Activated T-cell treated with anti-CD3 and anti-CD28 coated beads, Interleukin-2, amount 50 U/mL, for 24 hours (primary cell): ENCODE results near the gene ANKS1A.

ENCODE experiments used
- DNase-seq: peaks from one replicate; pipeline ENCODE4 v3.0.0-alpha.2; 2020
- H3K27ac Mint-ChIP-seq: 2 replicates; pipeline ENCODE4 v1.8.0; 2020; ENCODE audit warnings: mild to moderate bottlenecking, mixed read lengths
- H3K27me3 Mint-ChIP-seq: 2 replicates; pipeline ENCODE4 v1.8.0; 2020; ENCODE audit warnings: mixed read lengths
- H3K36me3 Mint-ChIP-seq: 2 replicates; pipeline ENCODE4 v1.8.0; 2020; ENCODE audit warnings: low read depth, mixed read lengths
- H3K4me1 Mint-ChIP-seq: 2 replicates; pipeline ENCODE4 v1.8.0; 2020; ENCODE audit warnings: low read depth, mixed read lengths
- H3K4me3 Mint-ChIP-seq: 2 replicates; pipeline ENCODE4 v1.8.0; 2020; ENCODE audit warnings: mild to moderate bottlenecking, moderate library complexity, mixed read lengths
- H3K9me3 Mint-ChIP-seq: 2 replicates; pipeline ENCODE4 v1.8.0; 2020; ENCODE audit warnings: mixed read lengths

The ANKS1A gene

DNA sequence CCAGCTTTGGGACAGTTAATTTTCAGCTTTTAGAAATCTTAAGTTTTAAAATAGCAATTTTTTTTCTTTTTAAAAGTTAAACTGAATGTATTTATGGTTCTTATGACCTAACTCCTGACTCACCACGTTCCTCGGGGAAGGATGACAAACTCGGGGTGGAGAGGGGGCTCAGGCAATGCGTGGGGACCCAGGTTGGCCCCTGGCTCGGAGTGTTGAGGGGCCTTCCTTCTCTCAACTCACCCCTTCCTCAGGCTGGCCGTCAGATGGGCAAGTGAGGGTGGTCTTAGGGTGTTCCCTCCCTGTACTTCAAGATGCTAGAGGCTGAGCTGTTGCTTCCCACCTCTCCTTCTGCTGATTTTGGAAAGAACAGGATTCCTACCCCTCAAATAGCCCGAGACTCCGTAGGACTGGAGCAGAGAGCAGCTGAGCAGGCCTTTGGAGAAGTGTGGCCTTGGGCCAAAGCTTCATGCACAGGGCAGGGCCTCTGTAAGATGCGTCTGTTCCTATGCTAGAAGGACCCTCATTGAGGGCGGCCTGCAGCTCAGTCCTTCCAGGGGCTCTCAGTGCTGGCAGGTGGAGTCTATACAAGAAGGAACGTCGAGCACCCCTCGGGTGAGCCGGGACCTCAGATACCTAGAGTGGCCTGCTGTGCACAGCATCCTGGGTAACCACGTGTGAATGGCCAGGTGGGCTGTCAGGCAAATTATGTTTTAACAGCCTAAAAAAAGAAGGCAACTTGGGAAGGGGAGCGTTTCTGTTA lies 172.8 kb downstream of the ANKS1A start:
- Mint-ChIP-seq H3K36me3 (peaks cover 34% of the 10 kb centered on the region), H3K27me3 (no peaks in the 10 kb centered on the region), H3K4me3 (no peak overlapping the region), H3K4me1 (peaks cover 3% of the 10 kb centered on the region), H3K9me3 (no peaks in the 10 kb centered on the region), H3K27ac (no peak overlapping the region)
- DNase-seq = no peak

DNA sequence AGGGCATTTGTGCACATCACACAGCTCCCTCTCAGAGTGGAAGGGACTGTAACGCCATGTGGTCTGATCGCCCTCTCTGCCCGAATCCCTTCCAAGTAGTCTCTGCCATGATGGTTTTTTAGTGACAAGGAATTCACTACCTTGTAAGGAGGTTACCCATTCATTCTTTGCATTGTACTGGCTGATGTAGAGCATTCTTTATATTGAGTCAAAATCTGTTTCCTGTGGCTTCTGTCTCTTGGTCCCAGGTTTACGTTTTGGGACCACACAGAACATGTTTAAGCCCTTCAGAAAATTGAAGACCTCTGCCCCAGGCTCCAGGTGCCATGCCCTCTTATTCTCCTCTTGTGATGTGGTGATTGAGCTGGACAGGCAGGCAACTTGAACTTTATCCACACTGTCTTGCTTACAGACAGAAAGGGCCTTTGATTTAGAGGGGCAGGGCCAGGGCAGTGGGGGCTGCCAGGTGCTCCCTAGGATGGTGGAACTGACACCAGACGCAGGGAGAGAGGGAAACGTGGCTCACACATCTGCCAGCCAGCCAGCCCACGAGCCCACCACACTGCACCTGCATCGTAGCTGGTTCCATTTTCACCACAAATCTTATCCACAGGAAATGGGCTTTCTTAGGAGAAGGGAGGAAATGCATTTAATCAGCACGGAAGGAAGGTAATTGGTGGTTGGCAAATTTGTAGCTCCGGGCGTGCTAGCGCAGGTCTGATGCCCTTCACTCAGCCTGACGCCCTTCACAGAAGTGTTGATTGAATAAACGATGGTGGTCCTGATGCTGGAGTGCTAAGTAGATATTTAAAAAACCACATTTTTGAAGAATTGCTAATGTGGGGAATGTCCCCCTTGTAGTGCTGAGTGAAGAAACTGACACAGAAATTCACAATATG lies 173.9 kb downstream of the ANKS1A start:
- Mint-ChIP-seq H3K4me3 (no peak overlapping the region), H3K4me1 (peaks cover 3% of the 10 kb centered on the region), H3K36me3 (peaks cover 33% of the 10 kb centered on the region), H3K9me3 (no peaks in the 10 kb centered on the region), H3K27ac (no peak overlapping the region), H3K27me3 (no peaks in the 10 kb centered on the region)
- DNase-seq = no peak

DNA sequence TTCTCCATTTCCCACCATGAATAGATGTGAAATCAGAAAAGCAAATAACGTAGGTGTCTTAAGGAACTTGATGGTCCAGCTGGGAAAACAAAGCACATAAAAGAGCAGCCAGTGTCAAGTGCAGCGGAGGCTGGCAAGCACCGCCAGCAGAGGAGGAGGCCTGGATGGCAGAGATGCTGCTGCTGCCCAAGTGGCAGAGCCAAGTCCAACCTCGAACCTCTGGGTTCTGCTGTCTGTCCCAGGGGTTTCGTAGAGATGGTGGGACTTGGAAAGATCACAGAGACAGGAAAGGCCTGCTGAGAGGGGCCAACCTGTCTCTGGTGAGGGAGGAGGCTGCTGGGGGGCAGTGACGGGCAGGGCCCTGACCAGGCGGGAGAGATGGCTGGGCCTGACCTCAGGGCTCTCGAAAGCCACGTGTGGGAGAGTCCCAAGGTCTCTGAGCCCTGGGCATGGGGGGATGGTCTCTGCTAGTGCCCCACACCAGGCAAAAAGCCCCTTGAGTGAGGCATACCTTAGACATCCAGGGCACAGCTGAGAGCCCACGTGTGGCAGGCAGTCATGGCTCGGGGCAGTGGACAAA lies 174.7 kb downstream of the ANKS1A start:
- Mint-ChIP-seq H3K4me3 (no peak overlapping the region), H3K4me1 (peaks cover under 1% of the 10 kb centered on the region), H3K27ac (no peak overlapping the region), H3K9me3 (no peaks in the 10 kb centered on the region), H3K27me3 (no peaks in the 10 kb centered on the region), H3K36me3 (peaks cover 30% of the 10 kb centered on the region)
- DNase-seq = no peak

DNA sequence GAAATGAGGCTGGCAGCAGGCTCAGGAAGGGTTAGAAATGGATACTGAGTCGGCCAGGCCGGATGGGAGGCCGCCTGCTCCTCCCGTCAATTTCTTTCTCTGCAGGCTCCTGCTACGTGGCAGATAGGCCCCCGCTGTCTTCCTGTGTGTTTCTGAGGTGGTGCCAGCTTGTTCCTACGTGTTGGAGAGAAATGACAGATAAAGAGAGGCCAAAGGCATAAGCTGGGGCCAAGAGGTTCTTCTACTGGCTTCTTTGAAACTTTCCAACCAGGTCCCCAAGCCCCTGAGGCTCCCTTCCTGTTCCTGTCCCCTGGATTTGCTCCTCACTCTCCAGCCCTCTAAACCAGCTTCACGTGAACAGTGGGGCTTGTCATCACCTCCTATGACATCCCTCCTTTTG lies 175.2 kb downstream of the ANKS1A start:
- peaks cover 29% of the 10 kb centered on the region for H3K36me3 Mint-ChIP-seq
- H3K9me3 Mint-ChIP-seq = no peaks in the 10 kb centered on the region
- no peak overlapping the region for H3K4me3 Mint-ChIP-seq
- no peaks in the 10 kb centered on the region for H3K4me1 Mint-ChIP-seq
- H3K27ac Mint-ChIP-seq = no peak overlapping the region
- no peaks in the 10 kb centered on the region for H3K27me3 Mint-ChIP-seq
- DNase-seq = no peak

DNA sequence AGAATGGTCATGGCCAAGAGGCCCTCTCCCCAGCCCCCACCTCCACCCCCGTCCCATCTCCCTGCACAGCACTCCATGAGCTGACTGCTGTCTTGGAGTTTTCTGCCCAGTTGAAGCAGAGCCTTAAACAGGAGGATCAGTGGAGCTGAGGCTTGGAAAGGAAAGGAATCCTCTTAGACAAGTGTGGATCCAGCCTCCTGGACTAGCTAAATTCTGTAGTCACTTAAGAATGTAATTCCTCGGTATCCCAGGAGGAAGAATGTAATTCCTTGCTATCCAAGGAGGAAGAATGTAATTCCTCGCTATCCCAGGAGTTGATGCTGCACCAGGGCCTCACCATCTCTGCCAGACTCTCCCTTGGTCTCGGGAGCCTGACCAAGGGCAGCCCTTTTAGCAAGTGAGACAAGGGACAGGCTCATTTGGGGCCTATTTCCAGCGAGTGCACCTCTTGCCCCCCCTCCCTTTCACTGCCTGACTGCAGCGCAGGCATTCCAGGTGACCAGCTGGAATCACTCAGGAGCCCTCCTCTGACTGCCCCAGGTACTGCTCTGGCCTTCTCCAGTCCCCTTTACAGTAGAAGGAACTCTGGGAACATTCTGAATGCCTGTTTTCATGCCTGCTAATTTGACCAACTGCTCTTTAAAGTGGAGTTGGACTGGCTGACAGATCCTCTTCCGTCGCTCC lies 175.8 kb downstream of the ANKS1A start:
- peaks cover 23% of the 10 kb centered on the region for H3K36me3 Mint-ChIP-seq
- no peak for DNase-seq
- no peaks in the 10 kb centered on the region for H3K4me1 Mint-ChIP-seq
- H3K4me3 Mint-ChIP-seq = no peak overlapping the region
- H3K27ac Mint-ChIP-seq = no peak overlapping the region
- H3K9me3 Mint-ChIP-seq = no peaks in the 10 kb centered on the region
- no peaks in the 10 kb centered on the region for H3K27me3 Mint-ChIP-seq

DNA sequence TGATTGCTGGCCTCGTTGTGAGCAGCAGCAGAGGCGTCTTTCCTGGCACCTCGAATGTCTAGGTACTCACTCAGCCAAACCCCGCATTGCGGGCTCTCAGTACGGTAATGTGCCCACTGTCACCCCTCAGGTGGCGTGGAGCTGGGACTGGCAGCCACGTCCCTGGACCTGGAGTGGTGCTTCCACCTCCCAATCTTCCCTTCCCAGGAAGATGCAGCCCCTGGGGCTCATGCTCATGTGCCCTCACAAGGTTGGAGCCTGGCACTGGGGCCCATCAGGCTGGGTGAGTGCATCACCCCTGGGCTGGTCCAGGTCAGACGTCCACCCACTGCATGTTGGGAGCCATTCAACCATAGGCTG lies 176.4 kb downstream of the ANKS1A start:
- H3K9me3 Mint-ChIP-seq = no peaks in the 10 kb centered on the region

DNA sequence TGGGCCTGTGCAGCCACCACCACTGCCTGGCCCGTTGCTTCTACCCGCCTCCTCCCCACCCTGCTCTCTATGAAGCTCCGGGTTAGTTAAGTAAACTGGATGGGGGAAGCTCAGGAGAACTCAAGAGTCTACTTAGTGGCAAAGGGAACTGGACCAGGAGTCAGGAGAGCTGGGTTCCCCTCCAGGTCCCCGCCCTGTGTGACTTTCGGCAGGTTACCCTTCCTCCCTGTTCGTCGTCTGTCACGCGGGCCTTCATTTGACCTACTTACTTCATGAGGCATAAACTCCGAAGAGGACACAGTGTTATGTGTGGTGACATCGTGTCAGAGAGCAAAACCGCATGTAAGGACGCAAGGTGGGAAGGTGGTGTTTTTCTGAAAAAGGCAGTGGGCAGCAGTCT lies 176.8 kb downstream of the ANKS1A start:
- Mint-ChIP-seq H3K4me1 (no peaks in the 10 kb centered on the region), H3K27ac (no peak overlapping the region), H3K27me3 (no peaks in the 10 kb centered on the region), H3K4me3 (no peak overlapping the region), H3K9me3 (no peaks in the 10 kb centered on the region), H3K36me3 (peaks cover 22% of the 10 kb centered on the region)
- DNase-seq = no peak

More for the DNA sequence above, 176.4 kb downstream of the ANKS1A start:
- Mint-ChIP-seq H3K4me1 (no peaks in the 10 kb centered on the region), H3K36me3 (peaks cover 23% of the 10 kb centered on the region), H3K27me3 (no peaks in the 10 kb centered on the region), H3K27ac (no peak overlapping the region), H3K4me3 (no peak overlapping the region)
- DNase-seq = no peak

DNA sequence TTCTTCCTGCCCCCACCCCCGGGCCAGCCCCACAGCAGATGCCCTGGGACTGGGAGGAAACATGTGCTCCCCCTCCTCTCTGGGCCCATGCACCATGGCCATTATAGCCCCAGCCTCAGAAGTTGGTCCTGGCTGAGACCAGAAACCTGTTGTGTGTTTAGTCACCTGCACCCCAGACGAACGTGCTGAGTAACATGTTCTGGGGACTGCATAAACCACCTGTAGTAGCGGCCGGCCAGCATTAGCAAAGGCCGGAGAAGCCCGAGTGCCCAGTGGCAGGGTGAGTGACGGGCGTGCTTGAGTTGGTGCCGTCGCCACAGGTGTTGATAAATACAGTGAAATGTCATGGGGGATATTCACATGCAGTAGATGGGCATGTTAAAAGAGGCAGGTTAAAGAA lies 178.2 kb downstream of the ANKS1A start:
- no peaks in the 10 kb centered on the region for H3K27me3 Mint-ChIP-seq
- H3K4me1 Mint-ChIP-seq = no peaks in the 10 kb centered on the region
- no peaks in the 10 kb centered on the region for H3K9me3 Mint-ChIP-seq
- no peak overlapping the region for H3K27ac Mint-ChIP-seq
- H3K4me3 Mint-ChIP-seq = no peak overlapping the region
- H3K36me3 Mint-ChIP-seq = peaks cover 15% of the 10 kb centered on the region
- DNase-seq = no peak

DNA sequence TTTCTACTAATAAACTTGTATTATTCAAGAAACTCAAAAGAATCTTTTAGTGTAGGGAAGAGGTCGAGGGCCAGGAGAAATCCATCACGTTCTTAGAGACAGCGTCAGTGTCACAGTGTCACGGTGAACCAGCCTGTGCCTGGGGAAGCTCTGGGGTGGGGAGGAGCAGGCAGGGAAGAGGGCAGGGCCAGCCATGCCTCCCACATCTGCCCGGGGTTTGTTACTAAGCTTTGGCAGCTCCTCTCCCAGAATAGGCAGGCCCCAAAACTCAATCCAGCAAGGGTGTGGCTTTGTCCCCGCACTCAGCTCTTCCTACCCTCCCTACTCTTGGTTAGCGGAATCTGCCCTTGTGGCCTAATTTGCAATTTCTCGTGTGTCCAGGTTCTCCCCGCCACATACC lies 179.2 kb downstream of the ANKS1A start:
- Mint-ChIP-seq H3K36me3 (peaks cover 17% of the 10 kb centered on the region), H3K27ac (no peak overlapping the region), H3K27me3 (no peaks in the 10 kb centered on the region), H3K4me3 (no peak overlapping the region), H3K9me3 (no peaks in the 10 kb centered on the region), H3K4me1 (no peaks in the 10 kb centered on the region)
- no peak for DNase-seq

DNA sequence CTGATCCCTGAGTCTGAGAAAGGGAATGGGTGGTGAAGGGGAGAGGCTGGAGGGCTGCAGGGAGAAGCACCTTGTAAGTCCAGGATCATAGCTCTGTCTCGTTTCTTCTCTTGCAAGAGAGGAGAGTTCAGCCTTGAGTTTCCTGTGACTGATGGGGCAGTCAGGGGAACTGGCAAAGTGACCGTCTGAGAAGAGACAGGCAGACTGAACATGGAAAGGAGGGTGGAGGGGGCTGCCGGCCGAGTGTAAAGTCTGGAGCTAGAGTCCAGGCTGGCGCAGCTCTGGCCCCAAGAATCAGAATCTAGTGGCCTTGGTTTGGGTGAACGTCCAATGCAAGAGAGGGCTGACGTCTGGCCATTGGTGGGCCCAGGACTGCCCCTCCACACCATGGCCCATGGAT lies 179.6 kb downstream of the ANKS1A start:
- Mint-ChIP-seq H3K27me3 (no peaks in the 10 kb centered on the region), H3K27ac (peak overlapping the region; percentile 7), H3K4me3 (no peak overlapping the region), H3K9me3 (no peaks in the 10 kb centered on the region), H3K36me3 (peaks cover 13% of the 10 kb centered on the region), H3K4me1 (no peaks in the 10 kb centered on the region)
- no peak for DNase-seq

DNA sequence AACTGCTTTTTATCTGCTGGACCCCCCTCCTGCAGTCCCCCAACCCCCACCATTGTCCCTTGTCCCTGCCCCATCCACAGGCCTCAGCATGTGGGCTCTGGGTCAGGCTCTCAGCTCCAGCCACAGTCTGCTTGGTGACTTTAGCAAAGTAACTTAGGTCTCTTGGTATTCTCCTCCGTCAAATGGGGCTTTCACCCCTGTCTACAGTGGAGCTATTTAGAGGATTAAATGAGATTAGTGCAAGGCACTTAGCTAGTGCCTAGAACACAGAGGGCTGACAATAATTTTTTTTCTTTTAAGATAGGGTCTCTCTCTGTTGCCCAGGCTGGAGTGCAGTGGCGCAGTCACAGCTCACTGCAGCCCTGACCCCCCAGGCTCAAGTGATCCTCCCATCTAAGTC lies 180.2 kb downstream of the ANKS1A start:
- Mint-ChIP-seq H3K4me1 (no peaks in the 10 kb centered on the region), H3K27me3 (no peaks in the 10 kb centered on the region), H3K4me3 (no peak overlapping the region), H3K27ac (no peak overlapping the region), H3K36me3 (peaks cover 15% of the 10 kb centered on the region), H3K9me3 (no peaks in the 10 kb centered on the region)
- no peak for DNase-seq

DNA sequence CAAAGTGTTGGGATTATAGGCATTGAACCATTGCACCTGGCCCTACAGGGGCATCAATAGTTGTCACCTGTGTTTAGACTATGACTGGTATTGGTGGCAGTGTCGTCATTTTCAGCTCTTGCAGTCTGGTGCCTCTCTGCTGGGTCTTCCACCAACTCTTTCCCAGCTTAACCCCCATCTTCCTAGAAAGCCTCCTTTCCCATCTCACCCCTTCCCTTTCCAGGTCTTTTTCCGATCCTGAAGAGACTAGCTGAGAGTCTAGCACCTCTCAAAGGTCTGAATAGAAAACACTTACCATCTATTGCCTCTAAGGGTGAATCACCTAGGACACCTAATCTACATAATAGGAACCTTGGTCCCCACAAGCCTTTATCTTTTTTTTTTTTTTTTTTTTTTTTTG lies 181.1 kb downstream of the ANKS1A start:
- H3K4me3 Mint-ChIP-seq = no peak overlapping the region
- H3K27ac Mint-ChIP-seq = no peak overlapping the region
- no peak for DNase-seq
- H3K36me3 Mint-ChIP-seq = peaks cover 17% of the 10 kb centered on the region
- H3K27me3 Mint-ChIP-seq = no peaks in the 10 kb centered on the region
- H3K4me1 Mint-ChIP-seq = no peaks in the 10 kb centered on the region
- no peaks in the 10 kb centered on the region for H3K9me3 Mint-ChIP-seq

DNA sequence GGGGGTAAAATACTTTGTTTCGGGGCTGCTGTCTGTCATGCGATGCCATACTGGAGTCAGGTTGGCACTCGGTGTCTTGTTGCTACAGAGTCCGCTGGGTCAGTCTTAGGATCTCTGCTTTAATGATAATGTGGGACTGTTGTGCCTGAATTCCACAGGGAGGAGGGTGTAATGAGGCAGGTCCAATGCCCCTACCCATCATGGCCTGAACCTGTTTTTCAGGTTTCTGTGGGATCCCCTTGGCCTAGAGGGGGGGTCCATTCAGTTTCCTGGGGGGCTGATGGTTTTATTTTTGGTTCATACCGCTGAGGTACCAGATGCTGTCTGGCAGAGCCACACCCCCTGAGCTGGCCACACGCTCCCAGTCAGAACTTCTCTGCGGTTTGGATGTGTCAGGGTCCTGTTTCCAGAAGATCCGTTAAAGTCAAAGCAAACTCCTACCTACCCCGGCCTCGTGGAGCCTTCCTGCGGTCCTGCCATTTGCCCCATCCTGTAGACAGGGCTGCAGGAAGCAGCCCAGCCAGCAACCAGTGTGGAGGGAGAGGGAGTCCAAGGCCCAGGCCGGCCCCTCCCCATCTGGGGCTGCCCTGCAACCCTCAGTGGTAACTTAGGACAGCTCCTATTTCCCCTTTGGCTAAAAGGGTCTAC lies 182.4 kb downstream of the ANKS1A start:
- no peaks in the 10 kb centered on the region for H3K27me3 Mint-ChIP-seq
- H3K4me3 Mint-ChIP-seq = no peak overlapping the region
- no peaks in the 10 kb centered on the region for H3K4me1 Mint-ChIP-seq
- peaks cover 17% of the 10 kb centered on the region for H3K36me3 Mint-ChIP-seq
- no peaks in the 10 kb centered on the region for H3K9me3 Mint-ChIP-seq
- DNase-seq = no peak
- no peak overlapping the region for H3K27ac Mint-ChIP-seq

DNA sequence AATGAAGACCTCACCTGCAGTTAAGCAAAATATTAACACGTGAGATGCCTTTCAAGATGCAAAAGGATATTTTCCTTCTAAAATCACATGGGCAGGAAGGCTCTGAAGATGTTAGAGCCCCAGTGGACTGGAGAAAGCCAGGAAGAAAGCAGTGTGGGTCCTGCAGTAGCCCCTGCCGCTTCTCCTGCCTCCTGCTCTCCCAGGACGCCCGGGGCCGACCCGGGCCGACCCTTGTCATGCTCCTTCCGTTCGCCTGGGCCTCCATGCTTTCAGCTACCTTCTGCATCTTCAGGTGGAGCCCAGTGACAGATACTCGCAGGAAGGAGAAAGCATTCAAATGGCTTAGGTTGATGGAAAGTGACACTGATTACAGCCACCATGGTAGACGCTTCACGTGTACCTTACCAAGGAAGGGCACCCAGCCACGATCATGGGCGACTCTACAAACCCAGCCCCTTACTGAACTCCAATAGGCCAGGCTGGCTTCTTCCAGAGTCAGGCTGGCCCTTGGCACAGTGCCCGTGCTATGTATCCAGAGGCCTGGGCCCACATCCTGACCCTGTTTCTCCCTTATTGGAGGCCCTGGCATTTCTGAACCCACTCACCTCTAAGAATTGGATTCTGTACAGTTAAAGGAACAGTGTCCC lies 183.1 kb downstream of the ANKS1A start:
- Mint-ChIP-seq H3K4me1 (no peaks in the 10 kb centered on the region), H3K27me3 (no peaks in the 10 kb centered on the region), H3K4me3 (no peak overlapping the region), H3K27ac (no peak overlapping the region), H3K36me3 (peaks cover 20% of the 10 kb centered on the region), H3K9me3 (no peaks in the 10 kb centered on the region)
- no peak for DNase-seq
